ENCODE results near the gene MACROD2. TPM values are rescaled to one million over a fixed set of nuclear protein-coding genes. Genes with fewer than 3 reads are reported as not detected.

The MACROD2 gene
- polyA plus RNA-seq, 1 donor from 2014 or later: 23.2 TPM

GRCh38 chr20:14523090-14523489 is 527.8 kb downstream of the MACROD2 start:
- Histone ChIP-seq H3K27me3 (ENCODE audit: insufficient read depth, low read depth, low read length) (no peaks in the 10 kb centered on the region), H3K9me3 (ENCODE audit: low read length) (no peaks in the 10 kb centered on the region), H3K9ac (ENCODE audit: low read length) (no peak overlapping the region), H3K9me2 (ENCODE audit: insufficient read depth, low read length) (no peaks in the 10 kb centered on the region), H3K79me2 (replicated peaks; ENCODE audit: insufficient read depth, low read length) (no peaks in the 10 kb centered on the region), H4K20me1 (ENCODE audit: insufficient read depth) (no peaks in the 10 kb centered on the region), H3K4me2 (ENCODE audit: low read length) (no peak overlapping the region), H3F3A (ENCODE audit: insufficient read depth, low read length, poor library complexity, severe bottlenecking) (no peaks in the 10 kb centered on the region), H3K36me3 (ENCODE audit: insufficient read depth, low read length) (no peaks in the 10 kb centered on the region), H3K27ac (ENCODE audit: low read length) (no peak overlapping the region), H3K4me3 (ENCODE audit: low read length) (no peak overlapping the region), H2AFZ (ENCODE audit: low read depth, low read length) (no peak overlapping the region)
- TF ChIP-seq RAD21 (conservative IDR thresholded peaks at IDR 0.05) (no peak), EP300 (conservative IDR thresholded peaks at IDR 0.05; ENCODE audit: poor library complexity, severe bottlenecking) (no peak), POLR2AphosphoS5 (IDR thresholded peaks at IDR 0.05) (no peak), SMC3 (conservative IDR thresholded peaks at IDR 0.05; ENCODE audit: poor library complexity) (no peak), MXI1 (conservative IDR thresholded peaks at IDR 0.05; ENCODE audit: poor library complexity, severe bottlenecking) (no peak), TAF1 (IDR thresholded peaks at IDR 0.05; ENCODE audit: low read depth) (no peak), EZH2 (IDR thresholded peaks at IDR 0.05; ENCODE audit: borderline replicate concordance, insufficient read depth, low read length, poor library complexity, severe bottlenecking) (no peak)
- TF ChIP-seq, protein P1, sequence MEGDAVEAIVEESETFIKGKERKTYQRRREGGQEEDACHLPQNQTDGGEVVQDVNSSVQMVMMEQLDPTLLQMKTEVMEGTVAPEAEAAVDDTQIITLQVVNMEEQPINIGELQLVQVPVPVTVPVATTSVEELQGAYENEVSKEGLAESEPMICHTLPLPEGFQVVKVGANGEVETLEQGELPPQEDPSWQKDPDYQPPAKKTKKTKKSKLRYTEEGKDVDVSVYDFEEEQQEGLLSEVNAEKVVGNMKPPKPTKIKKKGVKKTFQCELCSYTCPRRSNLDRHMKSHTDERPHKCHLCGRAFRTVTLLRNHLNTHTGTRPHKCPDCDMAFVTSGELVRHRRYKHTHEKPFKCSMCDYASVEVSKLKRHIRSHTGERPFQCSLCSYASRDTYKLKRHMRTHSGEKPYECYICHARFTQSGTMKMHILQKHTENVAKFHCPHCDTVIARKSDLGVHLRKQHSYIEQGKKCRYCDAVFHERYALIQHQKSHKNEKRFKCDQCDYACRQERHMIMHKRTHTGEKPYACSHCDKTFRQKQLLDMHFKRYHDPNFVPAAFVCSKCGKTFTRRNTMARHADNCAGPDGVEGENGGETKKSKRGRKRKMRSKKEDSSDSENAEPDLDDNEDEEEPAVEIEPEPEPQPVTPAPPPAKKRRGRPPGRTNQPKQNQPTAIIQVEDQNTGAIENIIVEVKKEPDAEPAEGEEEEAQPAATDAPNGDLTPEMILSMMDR (IDR thresholded peaks at IDR 0.05; ENCODE audit: poor library complexity, severe bottlenecking): no peak
- TF ChIP-seq, protein P2, sequence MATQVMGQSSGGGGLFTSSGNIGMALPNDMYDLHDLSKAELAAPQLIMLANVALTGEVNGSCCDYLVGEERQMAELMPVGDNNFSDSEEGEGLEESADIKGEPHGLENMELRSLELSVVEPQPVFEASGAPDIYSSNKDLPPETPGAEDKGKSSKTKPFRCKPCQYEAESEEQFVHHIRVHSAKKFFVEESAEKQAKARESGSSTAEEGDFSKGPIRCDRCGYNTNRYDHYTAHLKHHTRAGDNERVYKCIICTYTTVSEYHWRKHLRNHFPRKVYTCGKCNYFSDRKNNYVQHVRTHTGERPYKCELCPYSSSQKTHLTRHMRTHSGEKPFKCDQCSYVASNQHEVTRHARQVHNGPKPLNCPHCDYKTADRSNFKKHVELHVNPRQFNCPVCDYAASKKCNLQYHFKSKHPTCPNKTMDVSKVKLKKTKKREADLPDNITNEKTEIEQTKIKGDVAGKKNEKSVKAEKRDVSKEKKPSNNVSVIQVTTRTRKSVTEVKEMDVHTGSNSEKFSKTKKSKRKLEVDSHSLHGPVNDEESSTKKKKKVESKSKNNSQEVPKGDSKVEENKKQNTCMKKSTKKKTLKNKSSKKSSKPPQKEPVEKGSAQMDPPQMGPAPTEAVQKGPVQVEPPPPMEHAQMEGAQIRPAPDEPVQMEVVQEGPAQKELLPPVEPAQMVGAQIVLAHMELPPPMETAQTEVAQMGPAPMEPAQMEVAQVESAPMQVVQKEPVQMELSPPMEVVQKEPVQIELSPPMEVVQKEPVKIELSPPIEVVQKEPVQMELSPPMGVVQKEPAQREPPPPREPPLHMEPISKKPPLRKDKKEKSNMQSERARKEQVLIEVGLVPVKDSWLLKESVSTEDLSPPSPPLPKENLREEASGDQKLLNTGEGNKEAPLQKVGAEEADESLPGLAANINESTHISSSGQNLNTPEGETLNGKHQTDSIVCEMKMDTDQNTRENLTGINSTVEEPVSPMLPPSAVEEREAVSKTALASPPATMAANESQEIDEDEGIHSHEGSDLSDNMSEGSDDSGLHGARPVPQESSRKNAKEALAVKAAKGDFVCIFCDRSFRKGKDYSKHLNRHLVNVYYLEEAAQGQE (IDR thresholded peaks at IDR 0.05; ENCODE audit: borderline replicate concordance): no peak

- Histone ChIP-seq H3F3A (ENCODE audit: insufficient read depth, low read length, poor library complexity, severe bottlenecking) (no peaks in the 10 kb centered on the region), H3K4me3 (ENCODE audit: low read length) (no peak overlapping the region), H3K27ac (ENCODE audit: low read length) (no peak overlapping the region)
Observed at GRCh38 chr20:14525426-14525825, 530.1 kb downstream of the MACROD2 start.

More at GRCh38 chr20:14525426-14525825, 530.1 kb downstream of the MACROD2 start:
- no peaks in the 10 kb centered on the region for H3K9me2 ChIP-seq (ENCODE audit: insufficient read depth, low read length)
- TF ChIP-seq EZH2 (IDR thresholded peaks at IDR 0.05; ENCODE audit: borderline replicate concordance, insufficient read depth, low read length, poor library complexity, severe bottlenecking) (no peak), MXI1 (conservative IDR thresholded peaks at IDR 0.05; ENCODE audit: poor library complexity, severe bottlenecking) (no peak), SMC3 (conservative IDR thresholded peaks at IDR 0.05; ENCODE audit: poor library complexity) (no peak), TAF1 (IDR thresholded peaks at IDR 0.05; ENCODE audit: low read depth) (no peak), RAD21 (conservative IDR thresholded peaks at IDR 0.05) (no peak), POLR2AphosphoS5 (IDR thresholded peaks at IDR 0.05) (no peak), EP300 (conservative IDR thresholded peaks at IDR 0.05; ENCODE audit: poor library complexity, severe bottlenecking) (no peak)
- TF ChIP-seq, protein P2 (IDR thresholded peaks at IDR 0.05; ENCODE audit: borderline replicate concordance): no peak
- TF ChIP-seq, protein P1 (IDR thresholded peaks at IDR 0.05; ENCODE audit: poor library complexity, severe bottlenecking): no peak
- H3K9ac ChIP-seq (ENCODE audit: low read length): no peak overlapping the region
- H3K36me3 ChIP-seq (ENCODE audit: insufficient read depth, low read length): no peaks in the 10 kb centered on the region
- H3K4me2 ChIP-seq (ENCODE audit: low read length): no peak overlapping the region
- H3K9me3 ChIP-seq (ENCODE audit: low read length): no peaks in the 10 kb centered on the region
- no peak overlapping the region for H2AFZ ChIP-seq (ENCODE audit: low read depth, low read length)
- no peaks in the 10 kb centered on the region for H3K27me3 ChIP-seq (ENCODE audit: insufficient read depth, low read depth, low read length)
- H4K20me1 ChIP-seq (ENCODE audit: insufficient read depth): no peaks in the 10 kb centered on the region
- H3K79me2 ChIP-seq (replicated peaks; ENCODE audit: insufficient read depth, low read length): no peaks in the 10 kb centered on the region
